K562 (cell line): Measurements from ENCODE around the gene SLC44A5.

Experiments
- FOSL1 ChIP-seq: fragments of 200-800 bp; sonication (Bioruptor generic); conservative IDR thresholded peaks from 2 replicates; pipeline ENCODE4 v1.6.1; 2016; ENCODE audit warnings: missing genetic modification characterization, missing compliant biosample characterization
- GABPA ChIP-seq: fragments of 200-800 bp; sonication (Bioruptor generic); conservative IDR thresholded peaks from 2 replicates; pipeline ENCODE4 v1.6.1; 2016; ENCODE audit warnings: low read depth, missing genetic modification characterization, missing compliant biosample characterization
- GABPB1 ChIP-seq: sonication (generic); formaldehyde crosslinking; IDR thresholded peaks from 2 replicates; pipeline ENCODE4 v1.8.0; 2022; ENCODE audit warnings: mild to moderate bottlenecking, missing genetic modification reagents
- IRF2 ChIP-seq: sonication (generic); formaldehyde crosslinking; IDR thresholded peaks from 2 replicates; pipeline ENCODE4 v1.8.1; 2022; ENCODE audit warnings: mild to moderate bottlenecking, missing genetic modification reagents
- MYC ChIP-seq, 2 experiments: fragments of 250-450 bp in 1 of 2; sonication (Bioruptor Pico) in 1 of 2; IDR thresholded peaks; 2 replicates each; pipeline versions ENCODE4 v1.5.1 to v1.6.1; 2012 to 2021; ENCODE audit warnings: low read depth in 2 of 2, borderline replicate concordance in 1 of 2, improper control_type of control experiment in 1 of 2, low read length in 1 of 2, mild to moderate bottlenecking in 1 of 2, moderate library complexity in 1 of 2
- SAFB2 ChIP-seq: fragments of 200-400 bp; formaldehyde crosslinking; IDR thresholded peaks from 2 replicates; pipeline ENCODE4 v1.6.1; 2018; ENCODE audit warnings: borderline replicate concordance, low read length, low read depth, moderate library complexity; ENCODE audit not compliant: severe bottlenecking
- ZNF3 ChIP-seq: fragments of 250-450 bp; sonication (Bioruptor Pico); IDR thresholded peaks from 2 replicates; pipeline ENCODE4 v1.5.0; 2021; ENCODE audit warnings: mild to moderate bottlenecking, moderate library complexity
- TF ChIP-seq, protein P1 (sequence below), 2 experiments: fragments of 450-650 bp in 1 of 2; sonication (generic) in 1 of 2; formaldehyde crosslinking in 1 of 2; IDR thresholded peaks in 1 of 2; conservative IDR thresholded peaks in 1 of 2; 2 replicates each; pipeline versions ENCODE4 v1.6.1 to v1.8.1; 2016 to 2023; ENCODE audit warnings: mild to moderate bottlenecking in 2 of 2, moderate library complexity in 2 of 2, inconsistent platforms in 1 of 2, missing genetic modification reagents in 1 of 2
- TF ChIP-seq, protein P2 (sequence below): sonication (generic); formaldehyde crosslinking; IDR thresholded peaks from 2 replicates; pipeline ENCODE4 v1.8.1; 2023; ENCODE audit warnings: missing genetic modification reagents, mild to moderate bottlenecking, borderline replicate concordance
- TF ChIP-seq, protein P3 (sequence below): fragments of 250-450 bp; sonication (Bioruptor Pico); IDR thresholded peaks from 2 replicates; pipeline ENCODE4 v1.4.0; 2020; ENCODE audit warnings: borderline replicate concordance
- TF ChIP-seq, protein P4 (sequence below): fragments of 450-650 bp; conservative IDR thresholded peaks from 2 replicates; pipeline ENCODE4 v1.6.1; 2016; ENCODE audit warnings: missing genetic modification characterization, low read depth, mild to moderate bottlenecking, missing compliant biosample characterization, moderate library complexity
- TF ChIP-seq, protein P5 (sequence below), 2 experiments: IDR thresholded peaks; 2 replicates each; pipeline ENCODE4 v1.6.1; 2011; ENCODE audit warnings: borderline replicate concordance in 1 of 2, control low read depth in 1 of 2, low read depth in 1 of 2, low read length in 1 of 2, mild to moderate bottlenecking in 1 of 2, mixed read lengths in 1 of 2, moderate library complexity in 1 of 2; ENCODE audit not compliant: insufficient read depth in 1 of 2, insufficient read length in 1 of 2, poor library complexity in 1 of 2, severe bottlenecking in 1 of 2; ENCODE audit errors: extremely low read depth in 1 of 2
- TF ChIP-seq, protein P6 (sequence below), 3 experiments: IDR thresholded peaks in 2 of 3; conservative IDR thresholded peaks in 1 of 3; 2 replicates each; pipeline ENCODE4 v1.5.1; 2011 to 2012; ENCODE audit warnings: low read length in 3 of 3, mild to moderate bottlenecking in 3 of 3, control low read depth in 2 of 3, improper control_type of control experiment in 1 of 3, inconsistent platforms in 1 of 3, low read depth in 1 of 3, mixed read lengths in 1 of 3, moderate library complexity in 1 of 3; ENCODE audit not compliant: insufficient read depth in 2 of 3
- TF ChIP-seq, protein P7 (sequence below): sonication (generic); formaldehyde crosslinking; IDR thresholded peaks from 2 replicates; pipeline ENCODE4 v1.8.0; 2022; ENCODE audit warnings: mild to moderate bottlenecking, missing genetic modification reagents

DNA sequence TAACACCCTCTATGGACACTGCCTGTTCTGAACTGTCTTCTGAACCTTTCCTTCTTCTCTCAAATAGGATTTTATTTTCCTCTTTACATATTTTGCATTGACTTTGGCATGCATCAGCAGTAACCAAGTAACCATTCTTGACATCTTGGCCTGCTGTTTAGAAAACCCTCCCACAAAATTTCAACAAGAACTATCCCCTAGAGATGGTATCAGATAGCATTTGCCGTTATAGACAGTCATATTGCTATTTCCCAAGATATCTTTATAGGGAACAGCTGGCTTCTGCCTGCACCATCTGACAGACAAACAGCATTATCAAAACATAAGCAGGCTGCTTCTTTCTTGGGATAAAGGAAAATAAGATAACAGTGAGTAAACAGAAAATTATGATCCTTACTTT is 422.0 kb downstream of the SLC44A5 start:
- TF ChIP-seq GABPB1 (CRISPR knock-in tag) (no peak), FOSL1 (tag) (no peak), IRF2 (CRISPR knock-in tag) (no peak), MYC (IDR thresholded peaks at IDR 0.05; ENCODE audit: low read depth, low read length) (no peak), MYC (CRISPR knock-in tag; IDR thresholded peaks at IDR 0.05; ENCODE audit: borderline replicate concordance, low read depth) (no peak), ZNF3 (CRISPR knock-in tag) (no peak), GABPA (no peak), SAFB2 (no peak)
- TF ChIP-seq, protein P1, sequence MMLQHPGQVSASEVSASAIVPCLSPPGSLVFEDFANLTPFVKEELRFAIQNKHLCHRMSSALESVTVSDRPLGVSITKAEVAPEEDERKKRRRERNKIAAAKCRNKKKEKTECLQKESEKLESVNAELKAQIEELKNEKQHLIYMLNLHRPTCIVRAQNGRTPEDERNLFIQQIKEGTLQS (IDR thresholded peaks at IDR 0.05), result no peak
- TF ChIP-seq, protein P1 (CRISPR knock-in tag; conservative IDR thresholded peaks at IDR 0.05), result no peak
- TF ChIP-seq, protein P2, sequence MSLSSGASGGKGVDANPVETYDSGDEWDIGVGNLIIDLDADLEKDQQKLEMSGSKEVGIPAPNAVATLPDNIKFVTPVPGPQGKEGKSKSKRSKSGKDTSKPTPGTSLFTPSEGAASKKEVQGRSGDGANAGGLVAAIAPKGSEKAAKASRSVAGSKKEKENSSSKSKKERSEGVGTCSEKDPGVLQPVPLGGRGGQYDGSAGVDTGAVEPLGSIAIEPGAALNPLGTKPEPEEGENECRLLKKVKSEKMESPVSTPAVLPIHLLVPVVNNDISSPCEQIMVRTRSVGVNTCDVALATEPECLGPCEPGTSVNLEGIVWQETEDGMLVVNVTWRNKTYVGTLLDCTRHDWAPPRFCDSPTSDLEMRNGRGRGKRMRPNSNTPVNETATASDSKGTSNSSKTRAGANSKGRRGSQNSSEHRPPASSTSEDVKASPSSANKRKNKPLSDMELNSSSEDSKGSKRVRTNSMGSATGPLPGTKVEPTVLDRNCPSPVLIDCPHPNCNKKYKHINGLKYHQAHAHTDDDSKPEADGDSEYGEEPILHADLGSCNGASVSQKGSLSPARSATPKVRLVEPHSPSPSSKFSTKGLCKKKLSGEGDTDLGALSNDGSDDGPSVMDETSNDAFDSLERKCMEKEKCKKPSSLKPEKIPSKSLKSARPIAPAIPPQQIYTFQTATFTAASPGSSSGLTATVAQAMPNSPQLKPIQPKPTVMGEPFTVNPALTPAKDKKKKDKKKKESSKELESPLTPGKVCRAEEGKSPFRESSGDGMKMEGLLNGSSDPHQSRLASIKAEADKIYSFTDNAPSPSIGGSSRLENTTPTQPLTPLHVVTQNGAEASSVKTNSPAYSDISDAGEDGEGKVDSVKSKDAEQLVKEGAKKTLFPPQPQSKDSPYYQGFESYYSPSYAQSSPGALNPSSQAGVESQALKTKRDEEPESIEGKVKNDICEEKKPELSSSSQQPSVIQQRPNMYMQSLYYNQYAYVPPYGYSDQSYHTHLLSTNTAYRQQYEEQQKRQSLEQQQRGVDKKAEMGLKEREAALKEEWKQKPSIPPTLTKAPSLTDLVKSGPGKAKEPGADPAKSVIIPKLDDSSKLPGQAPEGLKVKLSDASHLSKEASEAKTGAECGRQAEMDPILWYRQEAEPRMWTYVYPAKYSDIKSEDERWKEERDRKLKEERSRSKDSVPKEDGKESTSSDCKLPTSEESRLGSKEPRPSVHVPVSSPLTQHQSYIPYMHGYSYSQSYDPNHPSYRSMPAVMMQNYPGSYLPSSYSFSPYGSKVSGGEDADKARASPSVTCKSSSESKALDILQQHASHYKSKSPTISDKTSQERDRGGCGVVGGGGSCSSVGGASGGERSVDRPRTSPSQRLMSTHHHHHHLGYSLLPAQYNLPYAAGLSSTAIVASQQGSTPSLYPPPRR, result no peak
- TF ChIP-seq, protein P3, sequence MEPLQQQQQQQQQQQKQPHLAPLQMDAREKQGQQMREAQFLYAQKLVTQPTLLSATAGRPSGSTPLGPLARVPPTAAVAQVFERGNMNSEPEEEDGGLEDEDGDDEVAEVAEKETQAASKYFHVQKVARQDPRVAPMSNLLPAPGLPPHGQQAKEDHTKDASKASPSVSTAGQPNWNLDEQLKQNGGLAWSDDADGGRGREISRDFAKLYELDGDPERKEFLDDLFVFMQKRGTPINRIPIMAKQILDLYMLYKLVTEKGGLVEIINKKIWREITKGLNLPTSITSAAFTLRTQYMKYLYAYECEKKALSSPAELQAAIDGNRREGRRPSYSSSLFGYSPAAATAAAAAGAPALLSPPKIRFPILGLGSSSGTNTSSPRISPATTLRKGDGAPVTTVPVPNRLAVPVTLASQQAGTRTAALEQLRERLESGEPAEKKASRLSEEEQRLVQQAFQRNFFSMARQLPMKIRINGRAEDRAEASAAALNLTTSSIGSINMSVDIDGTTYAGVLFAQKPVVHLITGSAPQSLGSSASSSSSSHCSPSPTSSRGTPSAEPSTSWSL (CRISPR knock-in tag), result no peak
- TF ChIP-seq, protein P4, sequence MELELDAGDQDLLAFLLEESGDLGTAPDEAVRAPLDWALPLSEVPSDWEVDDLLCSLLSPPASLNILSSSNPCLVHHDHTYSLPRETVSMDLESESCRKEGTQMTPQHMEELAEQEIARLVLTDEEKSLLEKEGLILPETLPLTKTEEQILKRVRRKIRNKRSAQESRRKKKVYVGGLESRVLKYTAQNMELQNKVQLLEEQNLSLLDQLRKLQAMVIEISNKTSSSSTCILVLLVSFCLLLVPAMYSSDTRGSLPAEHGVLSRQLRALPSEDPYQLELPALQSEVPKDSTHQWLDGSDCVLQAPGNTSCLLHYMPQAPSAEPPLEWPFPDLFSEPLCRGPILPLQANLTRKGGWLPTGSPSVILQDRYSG, result no peak
- TF ChIP-seq, protein P5, sequence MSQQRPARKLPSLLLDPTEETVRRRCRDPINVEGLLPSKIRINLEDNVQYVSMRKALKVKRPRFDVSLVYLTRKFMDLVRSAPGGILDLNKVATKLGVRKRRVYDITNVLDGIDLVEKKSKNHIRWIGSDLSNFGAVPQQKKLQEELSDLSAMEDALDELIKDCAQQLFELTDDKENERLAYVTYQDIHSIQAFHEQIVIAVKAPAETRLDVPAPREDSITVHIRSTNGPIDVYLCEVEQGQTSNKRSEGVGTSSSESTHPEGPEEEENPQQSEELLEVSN (IDR thresholded peaks at IDR 0.05; ENCODE audit: borderline replicate concordance in 1 of 2, extremely low read depth in 1 of 2, insufficient read depth in 1 of 2, insufficient read length in 1 of 2, low read depth in 1 of 2, low read length in 1 of 2, poor library complexity in 1 of 2, severe bottlenecking in 1 of 2), result no peak
- TF ChIP-seq, protein P6, sequence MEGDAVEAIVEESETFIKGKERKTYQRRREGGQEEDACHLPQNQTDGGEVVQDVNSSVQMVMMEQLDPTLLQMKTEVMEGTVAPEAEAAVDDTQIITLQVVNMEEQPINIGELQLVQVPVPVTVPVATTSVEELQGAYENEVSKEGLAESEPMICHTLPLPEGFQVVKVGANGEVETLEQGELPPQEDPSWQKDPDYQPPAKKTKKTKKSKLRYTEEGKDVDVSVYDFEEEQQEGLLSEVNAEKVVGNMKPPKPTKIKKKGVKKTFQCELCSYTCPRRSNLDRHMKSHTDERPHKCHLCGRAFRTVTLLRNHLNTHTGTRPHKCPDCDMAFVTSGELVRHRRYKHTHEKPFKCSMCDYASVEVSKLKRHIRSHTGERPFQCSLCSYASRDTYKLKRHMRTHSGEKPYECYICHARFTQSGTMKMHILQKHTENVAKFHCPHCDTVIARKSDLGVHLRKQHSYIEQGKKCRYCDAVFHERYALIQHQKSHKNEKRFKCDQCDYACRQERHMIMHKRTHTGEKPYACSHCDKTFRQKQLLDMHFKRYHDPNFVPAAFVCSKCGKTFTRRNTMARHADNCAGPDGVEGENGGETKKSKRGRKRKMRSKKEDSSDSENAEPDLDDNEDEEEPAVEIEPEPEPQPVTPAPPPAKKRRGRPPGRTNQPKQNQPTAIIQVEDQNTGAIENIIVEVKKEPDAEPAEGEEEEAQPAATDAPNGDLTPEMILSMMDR (IDR thresholded peaks at IDR 0.05 in 2 of 3, conservative IDR thresholded peaks at IDR 0.05 in 1 of 3; ENCODE audit: insufficient read depth in 2 of 3, low read depth in 1 of 3, low read length in 3 of 3), result no peak
- TF ChIP-seq, protein P7, sequence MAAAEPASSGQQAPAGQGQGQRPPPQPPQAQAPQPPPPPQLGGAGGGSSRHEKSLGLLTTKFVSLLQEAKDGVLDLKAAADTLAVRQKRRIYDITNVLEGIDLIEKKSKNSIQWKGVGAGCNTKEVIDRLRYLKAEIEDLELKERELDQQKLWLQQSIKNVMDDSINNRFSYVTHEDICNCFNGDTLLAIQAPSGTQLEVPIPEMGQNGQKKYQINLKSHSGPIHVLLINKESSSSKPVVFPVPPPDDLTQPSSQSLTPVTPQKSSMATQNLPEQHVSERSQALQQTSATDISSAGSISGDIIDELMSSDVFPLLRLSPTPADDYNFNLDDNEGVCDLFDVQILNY (CRISPR knock-in tag), result no peak
